K562 (cell line): ENCODE measurements around the gene C16orf86. TPM values are rescaled to one million over a fixed set of nuclear protein-coding genes. Genes with fewer than 3 reads are reported as not detected.

Experiments
- ATAC-seq: fragments of 200-7000 bp; cut with Tn5 transposase; 3 replicates; pipeline ENCODE4 v1.9.1; 2020; ENCODE audit warnings: moderate library complexity
- BruUV-seq: library from RNA; stranded (reverse); fragments of 400-500 nt; replicated peaks from 2 replicates; lab custom pipeline; 2021; lab: Mats Ljungman, UMichigan
- CTCF ChIA-PET: fragments of 300-600 bp; formaldehyde crosslinking; extraction: SDS; loops from one replicate; lab custom pipeline; 2021; ENCODE audit warnings: low intra/inter-chr PET ratio; lab: Yijun Ruan, JAX
- POLR2A ChIA-PET: fragments of 300-600, 350-650 bp; sonication (Branson Sonifier 250); formaldehyde crosslinking; extraction: SDS; loops from one replicate; lab custom pipeline; 2021; ENCODE audit warnings: antibody characterized with exemption, inconsistent platforms; lab: Yijun Ruan, JAX
- DNase-seq, 4 experiments: peaks; one replicate each; pipeline versions ENCODE4 v3.0.0 to v3.0.0-alpha.2; 2011 to 2018; ENCODE audit warnings: low spot score in 3 of 4, mixed read lengths in 3 of 4; ENCODE audit errors: extremely low read depth in 1 of 4
- FAIRE-seq: peaks from 2 replicates; lab custom pipeline; 2011; peaks lifted over from hg19 to GRCh38; lab: Jason Lieb, UNC
- H2AFZ ChIP-seq: 2 replicates; pipeline ENCODE4 v1.6.0; 2011; ENCODE audit warnings: low read depth, low read length, control low read depth, inconsistent platforms
- H3K27ac ChIP-seq: fragments of 200-600 bp; 3 replicates; pipeline ENCODE4 v1.8.0; 2011; ENCODE audit warnings: low read depth, mild to moderate bottlenecking, control low read depth, inconsistent platforms, low read length, moderate library complexity, mixed read lengths; ENCODE audit errors: extremely low read depth
- H3K27me3 ChIP-seq, 2 experiments: fragments of 300-600 bp in 1 of 2; 2 replicates in 1 of 2; 3 replicates in 1 of 2; pipeline versions ENCODE4 v1.6.0 to v1.8.0; 2011; ENCODE audit warnings: inconsistent platforms in 2 of 2, low read length in 2 of 2, mild to moderate bottlenecking in 1 of 2, mixed read lengths in 1 of 2, moderate library complexity in 1 of 2; ENCODE audit not compliant: control insufficient read depth in 2 of 2, insufficient read depth in 2 of 2
- H3K36me3 ChIP-seq: fragments of 300-600 bp; 3 replicates; pipeline ENCODE4 v1.8.0; 2011; ENCODE audit warnings: mild to moderate bottlenecking, low read length, inconsistent platforms; ENCODE audit not compliant: control insufficient read depth, insufficient read depth
- H3K4me1 ChIP-seq, 2 experiments: fragments of 200-600 bp in 1 of 2; replicated peaks in 1 of 2; 2 replicates in 1 of 2; 3 replicates in 1 of 2; pipeline versions ENCODE4 v1.5.1 to v1.8.0; 2011; ENCODE audit warnings: inconsistent platforms in 2 of 2, low read length in 2 of 2, mild to moderate bottlenecking in 1 of 2, mixed read lengths in 1 of 2, moderate library complexity in 1 of 2; ENCODE audit not compliant: control insufficient read depth in 2 of 2, insufficient read depth in 2 of 2
- H3K4me2 ChIP-seq: 2 replicates; pipeline ENCODE4 v1.6.1; 2011; ENCODE audit warnings: low read length, control low read depth, inconsistent platforms, mixed read lengths; ENCODE audit not compliant: insufficient read depth
- H3K4me3 ChIP-seq: fragments of 200-600 bp; sonication (generic), shearing (Covaris generic); 2 replicates; pipeline ENCODE4 v1.5.1; 2016; ENCODE audit warnings: control low read depth, inconsistent platforms
- H3K79me2 ChIP-seq: fragments of 200-600 bp; 3 replicates; pipeline ENCODE4 v1.8.0; 2011; ENCODE audit warnings: low read length, inconsistent platforms; ENCODE audit not compliant: control insufficient read depth, insufficient read depth
- H3K9ac ChIP-seq, 2 experiments: 2 replicates each; pipeline versions ENCODE4 v1.6.0 to v1.6.1; 2011; ENCODE audit warnings: low read depth in 2 of 2, low read length in 2 of 2, control low read depth in 1 of 2, inconsistent platforms in 1 of 2, mild to moderate bottlenecking in 1 of 2, mixed read lengths in 1 of 2; ENCODE audit not compliant: insufficient read depth in 1 of 2
- H3K9me1 ChIP-seq: one replicate; pipeline ENCODE4 v1.6.0; 2011; ENCODE audit warnings: inconsistent platforms, mild to moderate bottlenecking, low read length, moderate library complexity; ENCODE audit not compliant: control insufficient read depth, insufficient read depth
- H3K9me3 ChIP-seq: replicated peaks from 2 replicates; pipeline ENCODE4 v1.5.1; 2011; ENCODE audit warnings: low read depth, low read length, inconsistent platforms; ENCODE audit not compliant: control insufficient read depth, insufficient read depth
- H4K20me1 ChIP-seq: replicated peaks from 2 replicates; pipeline ENCODE4 v1.6.1; 2011; ENCODE audit warnings: low read length, inconsistent platforms, mixed read lengths; ENCODE audit not compliant: control insufficient read depth, insufficient read depth
- COPS2 ChIP-seq: fragments of 450-650 bp; conservative IDR thresholded peaks from 2 replicates; pipeline ENCODE4 v1.6.1; 2016; ENCODE audit warnings: mild to moderate bottlenecking, moderate library complexity
- DPF2 ChIP-seq: fragments of 450-650 bp; IDR thresholded peaks from 2 replicates; pipeline ENCODE4 v1.6.1; 2016
- EHMT2 ChIP-seq: fragments of 450-650 bp; IDR thresholded peaks from 2 replicates; pipeline ENCODE4 v1.6.1; 2018; ENCODE audit warnings: antibody characterized with exemption
- HCFC1 ChIP-seq: IDR thresholded peaks from 2 replicates; pipeline ENCODE4 v1.6.1; 2012; ENCODE audit warnings: low read depth, low read length, improper control_type of control experiment
- HDAC3 ChIP-seq: fragments of 450-650 bp; IDR thresholded peaks from 2 replicates; pipeline ENCODE4 v1.6.1; 2018; ENCODE audit warnings: borderline replicate concordance, mild to moderate bottlenecking, moderate library complexity; ENCODE audit not compliant: partially characterized antibody
- NR3C1 ChIP-seq: sonication (generic); formaldehyde crosslinking; IDR thresholded peaks from 2 replicates; pipeline ENCODE4 v1.8.1; 2022; ENCODE audit warnings: missing genetic modification reagents
- SP2 ChIP-seq: IDR thresholded peaks from 2 replicates; pipeline ENCODE4 v1.6.1; 2011; ENCODE audit warnings: mild to moderate bottlenecking, low read depth, low read length, moderate library complexity; ENCODE audit not compliant: poor library complexity, severe bottlenecking; ENCODE audit errors: extremely low read depth
- ZNF431 ChIP-seq: sonication (generic); formaldehyde crosslinking; IDR thresholded peaks from 2 replicates; pipeline ENCODE4 v1.8.0; 2022; ENCODE audit warnings: mild to moderate bottlenecking, missing genetic modification reagents
- WGBS: fragments of 100-300 bp; shearing (Covaris generic); methylation state at CpG from one replicate; pipeline ENCODE4 v1.1.6; 2016; ENCODE audit warnings: low coverage, mixed read lengths; ENCODE audit not compliant: insufficient coverage; ENCODE audit errors: missing lambda C conversion rate; 5-methylcytosine and 5-hydroxymethylcytosine counted together
- in situ Hi-C: fragments of 300-500 bp; cut with MboI; formaldehyde crosslinking; loops from 4 replicates; pipeline ENCODE4 v1.15.0; 2018; ENCODE audit warnings: inconsistent platforms, mixed read lengths
- intact Hi-C: fragments of 100-400 bp; cut with micrococcal nuclease; formaldehyde crosslinking; loops from 2 replicates; pipeline ENCODE4 v1.14.2; 2022
- polyA plus RNA-seq, 8 experiments: library from polyadenylated mRNA; depleted of rRNA in 4 of 8; stranded (reverse) in 5 of 8; unstranded in 3 of 8; fragments of >200 nt; fragmentation: Nextera tagmentation in 2 of 8; fragmentation: Illumina TruSeq in 1 of 8; extraction: Ambion mirVana in 2 of 8; extraction: Trizol in 1 of 8; gene quantifications; 2 replicates each; pipeline versions ENCODE4 v1.2.1 to v1.2.3, GENCODE V29; 2011 to 2014; ENCODE audit warnings: inconsistent platforms in 1 of 8, missing spikeins in 1 of 8
- total RNA-seq, 7 experiments: library from RNA; depleted of rRNA in 6 of 7; stranded (reverse); fragments of >200 nt in 6 of 7; fragmentation: Illumina TruSeq in 2 of 7; extraction: Trizol in 2 of 7; gene quantifications; 2 replicates each; pipeline versions ENCODE4 v1.2.1 to v1.2.3, GENCODE V29; 2011 to 2021; ENCODE audit warnings: low replicate concordance in 1 of 7
- TF ChIP-seq, protein P1 (sequence below): sonication (generic); formaldehyde crosslinking; IDR thresholded peaks from 2 replicates; pipeline ENCODE4 v1.9.0; 2022; ENCODE audit warnings: mild to moderate bottlenecking, missing genetic modification reagents

Gene C16orf86
- total and polyA plus RNA-seq, 9 of the 15 experiments (the other 6 are each of a cell fraction or from before 2014, with no cell fraction given) = 0.13 to 1.2 (median 0.27) TPM; not detected in 3

GRCh38 chr16:67637625-67638024 is 29.0 kb upstream of the C16orf86 start:
- DNase-seq (no peak), ATAC-seq (no peak), FAIRE-seq (no peak)
- Histone ChIP-seq H3K27me3 (no peaks in the 10 kb centered on the region), H3K79me2 (no peaks in the 10 kb centered on the region), H3K27ac (no peak overlapping the region), H3K9me1 (no peaks in the 10 kb centered on the region), H3K4me2 (no peak overlapping the region), H3K4me3 (no peak overlapping the region), H3K4me1 (no peaks in the 10 kb centered on the region), H3K9me3 (no peaks in the 10 kb centered on the region), H3K9ac (no peak overlapping the region), H3K36me3 (peaks cover 52% of the 10 kb centered on the region), H4K20me1 (no peaks in the 10 kb centered on the region), H2AFZ (no peak overlapping the region)
- POLR2A ChIA-PET = interaction anchor here (1.1 to 1.3 kb wide), 2 partner anchors 10 to 14 kb away, joined by 3 to 4 read pairs; no protein-coding TSS in a partner anchor
- in situ Hi-C loops = no loop called here
- CTCF ChIA-PET = no interaction called here
- TF ChIP-seq, protein P1, sequence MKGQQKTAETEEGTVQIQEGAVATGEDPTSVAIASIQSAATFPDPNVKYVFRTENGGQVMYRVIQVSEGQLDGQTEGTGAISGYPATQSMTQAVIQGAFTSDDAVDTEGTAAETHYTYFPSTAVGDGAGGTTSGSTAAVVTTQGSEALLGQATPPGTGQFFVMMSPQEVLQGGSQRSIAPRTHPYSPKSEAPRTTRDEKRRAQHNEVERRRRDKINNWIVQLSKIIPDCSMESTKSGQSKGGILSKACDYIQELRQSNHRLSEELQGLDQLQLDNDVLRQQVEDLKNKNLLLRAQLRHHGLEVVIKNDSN (CRISPR knock-in tag) = no peak
- TF ChIP-seq NR3C1 (CRISPR knock-in tag) (no peak), COPS2 (no peak), HDAC3 (no peak), HCFC1 (no peak), EHMT2 (no peak), DPF2 (no peak), SP2 (no peak), ZNF431 (CRISPR knock-in tag) (no peak)
- no TSS peak for BruUV-seq
- WGBS = 94% methylated on average over 11 of the region's 12 CpGs
- intact Hi-C loops = no loop called here
